Measurements from ENCODE around the gene UCK1. TPM values are rescaled to one million over a fixed set of nuclear protein-coding genes. Genes with fewer than 3 reads are reported as not detected.

UCK1 gene
- total RNA-seq, 4 donors from 2014 or later: 32.7 to 45.7 (median 41.8) TPM

DNA sequence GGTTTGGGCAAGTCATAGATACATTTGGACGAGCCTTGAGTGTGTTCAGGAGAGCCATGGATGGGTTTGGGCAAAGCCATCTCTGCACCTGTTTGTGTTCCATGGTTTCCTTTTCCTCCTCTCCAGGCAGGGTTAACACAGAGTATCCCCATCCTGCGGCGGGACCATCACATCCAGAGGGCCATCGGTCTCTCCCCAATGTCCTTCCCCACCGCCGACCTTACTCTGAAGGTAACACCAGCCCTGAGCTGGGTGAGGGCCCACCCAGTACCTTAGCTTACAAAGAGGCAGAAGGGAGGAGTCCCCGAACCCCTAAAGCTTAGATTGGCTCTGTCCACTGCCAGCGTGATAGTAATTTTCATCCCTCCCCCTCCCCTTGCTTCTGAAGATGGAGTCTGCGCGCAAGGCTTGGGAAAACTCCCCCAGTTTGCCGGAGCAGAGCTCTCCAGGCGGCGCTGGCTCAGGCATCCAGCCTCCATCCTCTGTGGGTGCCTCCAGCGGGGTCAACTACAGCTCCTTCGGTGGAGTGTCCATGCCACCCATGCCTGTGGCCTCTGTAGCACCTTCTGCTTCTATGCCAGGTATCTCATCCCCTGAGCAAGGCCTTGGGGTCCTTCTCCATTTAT is 46.4 kb downstream of the UCK1 start:
- TF ChIP-seq POLR2A (IDR thresholded peaks at IDR 0.05) (no peak), EP300 (IDR thresholded peaks at IDR 0.05) (no peak)
- TF ChIP-seq, protein P1, sequence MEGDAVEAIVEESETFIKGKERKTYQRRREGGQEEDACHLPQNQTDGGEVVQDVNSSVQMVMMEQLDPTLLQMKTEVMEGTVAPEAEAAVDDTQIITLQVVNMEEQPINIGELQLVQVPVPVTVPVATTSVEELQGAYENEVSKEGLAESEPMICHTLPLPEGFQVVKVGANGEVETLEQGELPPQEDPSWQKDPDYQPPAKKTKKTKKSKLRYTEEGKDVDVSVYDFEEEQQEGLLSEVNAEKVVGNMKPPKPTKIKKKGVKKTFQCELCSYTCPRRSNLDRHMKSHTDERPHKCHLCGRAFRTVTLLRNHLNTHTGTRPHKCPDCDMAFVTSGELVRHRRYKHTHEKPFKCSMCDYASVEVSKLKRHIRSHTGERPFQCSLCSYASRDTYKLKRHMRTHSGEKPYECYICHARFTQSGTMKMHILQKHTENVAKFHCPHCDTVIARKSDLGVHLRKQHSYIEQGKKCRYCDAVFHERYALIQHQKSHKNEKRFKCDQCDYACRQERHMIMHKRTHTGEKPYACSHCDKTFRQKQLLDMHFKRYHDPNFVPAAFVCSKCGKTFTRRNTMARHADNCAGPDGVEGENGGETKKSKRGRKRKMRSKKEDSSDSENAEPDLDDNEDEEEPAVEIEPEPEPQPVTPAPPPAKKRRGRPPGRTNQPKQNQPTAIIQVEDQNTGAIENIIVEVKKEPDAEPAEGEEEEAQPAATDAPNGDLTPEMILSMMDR (IDR thresholded peaks at IDR 0.05): no peak
- H3K27me3 ChIP-seq: no peaks in the 10 kb centered on the region
- no peak for DNase-seq (ENCODE audit: low spot score in 2 of 2)
- no peaks in the 10 kb centered on the region for H3K4me1 ChIP-seq
- peaks cover 11 to 99% (median 76%) of the 10 kb centered on the region in 3 donors for H3K36me3 ChIP-seq
- H3K4me3 ChIP-seq: no peak overlapping the region
- no peaks in the 10 kb centered on the region for H3K9me3 ChIP-seq
- H3K27ac ChIP-seq: no peak overlapping the region
- 94 to 95% methylated on average over 15 of the region's 15 CpGs for WGBS, 2 donors

DNA sequence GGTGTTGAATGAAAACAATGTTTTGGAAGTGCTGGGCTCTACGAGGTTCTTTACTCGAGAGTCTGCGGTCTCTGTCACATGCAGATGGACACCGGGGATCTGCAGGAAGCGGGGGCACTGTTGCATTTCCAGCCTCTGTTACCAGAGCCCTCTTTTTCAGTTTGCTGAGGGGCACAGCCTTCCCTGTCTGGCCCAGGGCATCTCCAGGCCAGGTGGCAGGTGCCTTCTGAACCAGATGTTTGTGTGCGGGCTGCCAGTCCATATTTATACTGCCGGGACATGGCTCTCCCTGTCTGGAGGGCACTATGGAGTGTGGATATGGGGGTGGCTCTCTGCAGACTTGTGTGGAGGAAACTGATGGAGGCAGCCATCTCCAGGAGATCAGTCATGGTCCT is 47.0 kb downstream of the UCK1 start:
- Histone ChIP-seq H3K4me3 (no peak overlapping the region), H3K4me1 (no peaks in the 10 kb centered on the region), H3K9me3 (no peaks in the 10 kb centered on the region), H3K27me3 (no peaks in the 10 kb centered on the region), H3K27ac (no peak overlapping the region), H3K36me3 (peaks cover 11 to 99% (median 72%) of the 10 kb centered on the region in 3 donors)
- DNase-seq (ENCODE audit: low spot score in 2 of 2): no peak
- 88 to 96% methylated on average over 7 of the region's 7 CpGs for WGBS, 2 donors
- TF ChIP-seq EP300 (IDR thresholded peaks at IDR 0.05) (no peak), POLR2A (IDR thresholded peaks at IDR 0.05) (no peak)
- TF ChIP-seq, protein P1 (IDR thresholded peaks at IDR 0.05): no peak

DNA sequence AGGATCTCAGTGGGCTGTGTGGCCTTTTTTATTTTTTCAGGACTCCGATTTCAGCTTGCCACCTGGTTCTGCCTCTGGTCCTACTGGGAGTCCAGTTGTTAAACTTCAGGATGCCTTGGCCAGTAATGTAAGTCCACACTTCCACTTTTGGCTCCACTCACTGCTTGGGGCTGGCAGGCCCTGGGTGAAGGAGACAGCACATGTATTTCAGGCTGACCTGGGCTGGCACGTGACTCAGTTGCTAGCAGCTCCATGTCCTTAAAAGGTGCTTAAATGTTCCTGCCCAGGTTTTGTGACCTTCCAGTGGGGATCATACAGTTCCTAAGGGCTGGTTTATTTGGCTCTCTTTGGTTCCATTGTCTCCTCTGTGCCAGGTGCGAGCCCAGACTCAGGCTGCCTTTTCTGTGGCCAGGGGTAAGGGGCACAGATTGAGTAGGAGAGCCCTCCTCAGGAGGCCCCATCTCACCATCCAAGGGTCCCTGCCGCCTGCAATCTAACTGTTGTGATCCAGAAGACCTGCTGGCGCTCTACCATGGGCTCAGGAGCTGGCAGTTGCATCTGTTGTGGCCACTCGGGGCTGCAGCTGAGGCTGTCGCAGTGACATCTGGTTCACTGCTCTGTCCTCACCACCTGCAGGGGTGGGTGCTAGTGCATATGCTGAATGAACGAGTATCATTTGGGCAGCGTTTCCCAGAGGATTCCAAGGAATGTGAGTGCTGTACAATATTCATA is 47.6 kb downstream of the UCK1 start:
- no peak for DNase-seq (ENCODE audit: low spot score in 2 of 2)
- Histone ChIP-seq H3K27ac (no peak overlapping the region), H3K9me3 (no peaks in the 10 kb centered on the region), H3K36me3 (peaks cover 11 to 99% (median 68%) of the 10 kb centered on the region in 3 donors), H3K4me3 (no peak overlapping the region), H3K27me3 (no peaks in the 10 kb centered on the region), H3K4me1 (no peaks in the 10 kb centered on the region)
- WGBS, 2 donors: 77 to 79% methylated on average over 9 of the region's 9 CpGs
- no peak for TF ChIP-seq POLR2A (IDR thresholded peaks at IDR 0.05)
- no peak for TF ChIP-seq EP300 (IDR thresholded peaks at IDR 0.05)
- TF ChIP-seq, protein P1 (IDR thresholded peaks at IDR 0.05): no peak

DNA sequence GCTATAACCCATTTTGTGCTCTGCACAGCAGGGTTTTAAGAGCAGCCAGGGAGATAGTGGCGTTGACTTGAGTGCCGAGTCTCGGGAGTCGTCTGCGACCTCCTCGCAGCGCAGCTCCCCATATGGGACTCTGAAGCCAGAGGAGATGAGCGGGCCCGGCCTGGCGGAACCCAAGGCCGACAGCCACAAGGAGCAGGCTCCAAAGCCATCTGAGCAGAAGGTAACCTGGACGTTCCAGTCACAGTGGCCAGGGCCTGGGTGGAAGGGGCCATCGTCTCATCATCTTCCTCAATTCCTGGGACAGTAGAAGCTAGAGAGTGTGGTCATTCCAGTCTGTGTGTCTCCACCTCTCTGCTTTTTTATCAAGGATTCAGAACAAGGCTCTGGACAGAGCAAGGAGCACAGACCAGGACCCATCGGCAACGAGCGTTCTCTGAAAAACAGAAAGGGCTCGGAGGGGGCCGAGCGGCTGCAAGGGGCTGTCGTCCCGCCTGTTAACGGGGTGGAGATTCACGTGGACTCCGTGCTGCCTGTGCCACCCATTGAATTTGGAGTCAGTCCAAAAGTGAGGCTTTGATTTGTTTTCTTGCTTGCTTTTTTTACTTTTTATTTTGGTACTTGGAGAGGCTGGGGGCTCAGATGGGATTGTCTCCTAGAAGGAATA is 48.6 kb downstream of the UCK1 start:
- H3K27me3 ChIP-seq: no peaks in the 10 kb centered on the region
- no peak overlapping the region for H3K4me3 ChIP-seq
- 85 to 89% methylated on average over 24 of the region's 24 CpGs for WGBS, 2 donors
- H3K9me3 ChIP-seq: no peaks in the 10 kb centered on the region
- H3K36me3 ChIP-seq: peaks cover 11 to 99% (median 62%) of the 10 kb centered on the region in 3 donors
- DNase-seq (ENCODE audit: low spot score in 2 of 2): no peak
- TF ChIP-seq EP300 (IDR thresholded peaks at IDR 0.05) (no peak), POLR2A (IDR thresholded peaks at IDR 0.05) (no peak)
- TF ChIP-seq, protein P1 (IDR thresholded peaks at IDR 0.05): no peak
- no peaks in the 10 kb centered on the region for H3K4me1 ChIP-seq
- no peak overlapping the region for H3K27ac ChIP-seq
